NK-92 (cell line): ENCODE measurements around the gene ZC3H15.
"Not testable (repeated sequence)": the region's sequence is repeated elsewhere in the genome, so short reads cannot be mapped to it uniquely, and the experiment has no call there.

Source experiments
- DNase-seq: peaks from one replicate; lab custom pipeline; 2025; ENCODE audit not compliant: unreplicated experiment; lab: John Stamatoyannopoulos, UW

ZC3H15 gene

DNA sequence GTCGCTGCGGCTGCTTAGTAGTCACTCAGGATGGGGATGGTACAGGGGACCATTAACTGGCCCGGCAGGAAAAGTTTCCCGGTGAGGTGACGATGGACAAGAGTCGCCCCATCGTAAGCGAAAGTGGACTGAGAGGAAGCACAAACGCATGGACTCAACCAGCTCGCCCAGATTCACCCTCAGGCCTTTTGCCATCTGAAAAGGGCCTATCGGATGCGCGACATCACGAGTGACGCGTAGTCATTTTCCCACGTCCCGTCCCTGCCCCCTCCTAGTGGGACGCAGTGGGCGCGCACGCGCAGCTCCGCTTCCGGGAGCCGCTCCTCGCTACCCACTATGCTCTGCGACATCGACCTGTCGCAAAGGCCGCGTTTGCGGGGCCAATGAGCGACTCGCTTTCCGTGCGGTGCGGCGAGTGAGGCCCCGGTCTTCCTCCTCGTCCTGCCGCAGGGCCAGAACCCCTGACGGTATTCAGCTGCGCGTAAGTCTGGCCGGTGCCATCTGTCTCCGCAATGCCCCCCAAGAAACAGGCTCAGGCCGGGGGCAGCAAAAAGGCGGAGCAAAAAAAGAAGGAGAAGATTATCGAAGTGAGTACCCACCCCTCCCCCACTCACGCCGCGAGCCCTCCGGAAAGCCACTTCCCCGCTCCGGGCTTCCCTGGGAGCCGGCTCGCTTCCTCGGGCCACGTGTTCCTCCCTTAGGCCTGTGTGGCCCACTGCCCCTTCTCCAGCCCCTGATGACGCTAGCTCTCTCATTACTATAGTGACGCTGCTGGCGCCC, at the start of gene ZC3H15:
ZC3H15 (plus strand) TSS at position 390 of the 780 bp plus-strand sequence; CDS start at position 513, 123 bp downstream.
- peak; percentile 80 for DNase-seq

DNA sequence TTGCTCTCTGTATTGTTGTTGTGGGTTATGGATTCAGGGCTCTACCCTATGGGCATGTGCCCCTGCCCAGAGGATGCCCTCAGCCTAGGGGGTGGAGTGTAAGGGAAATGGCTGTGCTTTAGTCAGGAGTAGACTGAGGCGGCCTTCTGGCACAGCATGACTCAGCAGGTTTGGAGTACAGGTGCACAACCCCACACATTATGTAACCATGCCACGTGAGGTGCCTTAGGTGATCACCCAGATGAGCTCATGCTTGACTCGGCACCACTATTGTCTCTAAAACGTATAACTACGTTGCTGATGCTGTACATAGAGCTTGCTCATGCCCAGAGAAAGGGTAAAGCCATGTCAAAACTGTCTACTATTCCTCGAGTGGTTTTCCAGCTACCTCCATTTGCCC, 48.3 kb upstream of the ZC3H15 start:
- no peak for DNase-seq

DNA sequence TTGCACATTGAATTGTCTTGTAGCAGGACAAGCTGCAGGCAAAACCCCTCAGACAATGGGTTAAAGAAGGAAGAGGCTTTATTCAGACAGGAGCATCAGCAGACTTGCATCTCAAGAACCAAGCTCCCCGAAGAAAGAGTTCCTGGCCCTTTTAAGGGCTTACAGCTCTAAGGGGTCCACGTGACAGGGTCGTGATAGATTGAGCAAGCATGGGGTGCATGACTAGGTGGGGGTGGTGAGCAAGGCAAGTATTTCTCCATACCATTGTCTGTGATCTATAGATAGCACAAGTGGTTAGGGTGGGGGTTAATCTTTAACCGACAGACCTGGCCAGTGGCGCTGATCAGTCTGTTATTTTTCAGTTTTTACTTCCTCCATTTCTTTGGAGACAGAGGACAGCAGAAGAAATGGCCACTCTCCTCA, 46.4 kb upstream of the ZC3H15 start:
- not testable (repeated sequence) for DNase-seq

DNA sequence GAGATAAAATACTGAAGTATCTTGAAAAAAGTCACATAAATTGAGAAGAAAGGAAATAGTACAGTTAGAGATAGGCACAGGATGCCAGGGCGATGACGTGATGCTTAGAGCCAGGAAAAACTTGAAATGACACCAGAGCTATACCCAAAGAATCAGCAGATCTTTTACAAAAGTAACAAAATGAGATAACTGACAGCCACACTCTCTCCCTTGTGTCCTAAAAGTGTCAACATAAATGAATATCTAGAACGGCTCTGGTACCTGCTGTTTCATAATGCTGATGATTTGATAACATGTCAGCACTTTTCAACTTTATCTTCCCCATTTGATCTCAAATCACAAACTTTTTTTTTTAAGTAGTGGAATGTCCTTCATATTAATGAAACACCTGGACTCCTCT, 45.6 kb upstream of the ZC3H15 start:
- DNase-seq, result no peak

DNA sequence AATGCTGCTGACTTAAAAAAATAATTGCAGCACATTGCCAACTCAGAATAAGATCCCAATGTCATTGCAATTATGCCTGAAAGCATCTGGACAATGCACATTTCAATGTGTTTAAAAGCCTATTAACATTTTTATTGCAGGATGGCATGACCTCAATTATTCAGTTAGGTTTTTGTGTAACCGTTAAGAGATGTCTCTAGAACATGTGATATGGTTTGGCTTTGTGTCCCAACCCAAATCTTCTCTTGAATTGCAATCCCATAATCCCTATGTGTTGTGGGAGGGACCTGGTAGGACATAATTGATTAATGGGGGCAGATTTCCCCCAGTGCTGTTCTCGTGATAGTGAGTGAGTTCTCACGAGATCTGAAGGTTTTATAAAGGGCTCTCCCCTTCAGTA, 43.2 kb upstream of the ZC3H15 start:
- DNase-seq, result no peak

DNA sequence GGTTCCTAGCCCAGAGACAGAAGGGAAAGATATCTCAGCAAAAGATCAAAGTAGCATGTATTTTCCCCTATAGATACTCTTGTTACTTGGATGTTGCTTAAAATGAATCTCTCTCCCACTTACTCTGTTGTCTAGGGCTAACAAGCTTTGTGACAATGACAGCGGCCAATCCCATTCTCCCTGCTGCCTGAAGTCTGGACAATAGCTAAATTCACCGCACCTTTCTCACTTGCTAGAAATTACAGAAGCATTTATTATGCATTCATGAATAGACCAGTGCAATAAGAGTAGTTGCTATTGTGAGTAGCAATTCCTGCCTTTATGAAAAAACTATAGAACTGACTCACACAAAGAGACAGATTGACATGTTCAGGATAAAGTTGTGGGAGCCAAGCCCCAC, 42.2 kb upstream of the ZC3H15 start:
- no peak for DNase-seq

DNA sequence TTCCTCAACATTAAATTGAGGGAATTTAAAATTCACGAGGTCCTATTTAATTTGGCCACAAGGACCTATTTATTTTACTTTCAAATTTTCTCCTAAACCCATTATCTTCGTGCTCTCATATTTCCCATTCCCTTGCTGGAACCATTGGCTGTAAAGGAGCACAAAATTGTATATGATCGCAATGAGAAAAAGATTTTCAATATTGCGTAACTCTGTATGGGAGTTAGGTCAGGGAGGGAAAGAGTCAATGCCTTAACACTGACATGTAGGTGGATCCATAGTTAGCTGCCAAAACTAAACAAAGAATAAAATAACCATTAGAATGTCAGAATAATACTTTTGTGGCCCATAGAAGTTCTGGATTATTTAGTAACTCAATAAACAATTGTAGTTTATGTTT, 40.6 kb upstream of the ZC3H15 start:
- no peak for DNase-seq

DNA sequence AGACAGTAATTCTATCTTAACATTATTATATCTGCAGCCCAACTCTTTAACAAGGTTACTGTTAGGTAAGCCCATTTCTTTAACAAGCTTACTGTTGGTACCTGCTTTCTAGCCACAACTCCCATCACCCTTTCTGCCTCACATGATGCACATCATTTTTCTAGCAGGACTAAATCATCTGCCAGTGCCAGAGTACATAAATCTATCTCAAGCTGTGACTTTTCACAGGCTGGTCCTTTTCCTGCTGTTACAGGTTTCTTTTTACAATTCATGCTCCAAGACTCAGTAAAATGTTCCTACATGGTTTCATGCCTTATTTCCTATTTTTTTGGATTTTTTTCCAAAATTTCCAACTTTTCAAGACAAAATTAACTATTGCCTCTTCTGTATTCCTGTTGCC, 30.4 kb upstream of the ZC3H15 start:
- DNase-seq, result no peak

DNA sequence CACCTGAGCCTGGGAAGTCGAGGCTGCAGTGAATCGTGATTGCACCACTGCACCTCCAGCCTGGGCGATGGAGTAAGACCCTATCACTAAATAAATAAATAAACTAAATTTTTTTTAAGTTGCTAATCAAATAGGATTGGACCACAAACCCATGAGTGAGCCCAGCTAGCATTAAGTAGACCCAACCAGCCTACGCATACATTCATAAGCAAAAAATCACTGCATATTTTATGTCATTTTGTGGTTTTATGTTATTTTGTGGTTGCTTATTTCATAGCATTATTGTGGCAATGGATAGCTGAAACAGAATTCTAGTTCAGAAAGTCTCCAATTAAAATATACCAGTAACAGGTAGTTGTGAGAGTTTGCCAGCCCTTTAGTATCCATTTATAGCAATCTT, 29.1 kb upstream of the ZC3H15 start:
- DNase-seq, result no peak

DNA sequence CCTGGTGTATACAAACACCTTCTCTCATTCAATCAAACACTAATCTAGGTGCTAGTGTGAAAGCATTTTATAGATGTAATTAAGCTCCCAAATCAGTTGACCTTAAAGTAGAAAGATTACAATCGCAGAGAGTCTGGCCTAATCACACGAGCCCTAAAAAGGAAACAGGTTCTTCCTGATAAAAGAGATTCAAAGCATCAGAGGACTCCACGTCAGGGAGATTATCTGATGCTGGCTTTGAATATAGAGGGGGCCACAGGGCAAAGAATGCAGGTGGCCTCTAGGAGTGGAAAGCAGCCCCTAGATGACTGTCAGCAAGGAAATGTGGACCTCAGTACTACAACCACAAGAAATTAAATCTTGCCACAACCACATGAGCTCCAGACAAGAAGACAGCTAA, 28.2 kb upstream of the ZC3H15 start:
- no peak for DNase-seq

DNA sequence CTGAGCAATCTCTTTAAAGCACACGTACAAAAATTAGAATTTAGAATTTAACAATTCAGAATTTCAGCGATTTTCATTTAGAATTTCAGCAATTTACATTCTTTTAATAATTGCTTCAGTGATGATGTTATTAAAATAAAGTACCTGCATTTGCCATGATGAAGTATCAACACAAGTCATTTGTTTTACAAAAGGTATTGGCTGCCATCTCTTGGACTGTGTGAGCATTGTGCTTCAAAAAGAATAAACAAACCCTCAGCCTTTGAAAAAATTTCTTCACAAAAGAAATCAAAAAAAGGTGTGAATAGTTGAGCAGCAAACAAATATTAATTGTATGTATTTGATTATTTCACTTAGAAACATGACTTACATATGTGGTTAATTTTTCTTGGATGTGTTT, 27.1 kb upstream of the ZC3H15 start:
- no peak for DNase-seq

DNA sequence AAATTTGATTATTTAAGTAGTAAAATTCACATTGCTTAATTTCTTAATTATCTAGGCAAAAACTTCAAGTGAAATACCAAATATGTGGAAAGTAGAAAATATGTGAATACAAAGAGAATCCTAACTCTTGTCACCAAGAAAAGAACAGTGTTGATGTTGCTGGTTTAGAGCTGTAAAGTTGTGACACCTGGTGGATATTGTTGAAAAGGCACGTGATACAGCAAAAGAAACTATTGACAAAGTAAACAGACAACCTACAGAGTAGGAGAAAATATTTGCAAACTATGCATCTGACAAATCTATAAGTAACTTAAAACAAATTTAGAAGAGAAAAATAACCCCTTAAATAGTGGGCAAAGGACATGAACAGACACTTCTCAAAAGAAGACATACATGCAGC, 25.6 kb upstream of the ZC3H15 start:
- DNase-seq, result no peak

DNA sequence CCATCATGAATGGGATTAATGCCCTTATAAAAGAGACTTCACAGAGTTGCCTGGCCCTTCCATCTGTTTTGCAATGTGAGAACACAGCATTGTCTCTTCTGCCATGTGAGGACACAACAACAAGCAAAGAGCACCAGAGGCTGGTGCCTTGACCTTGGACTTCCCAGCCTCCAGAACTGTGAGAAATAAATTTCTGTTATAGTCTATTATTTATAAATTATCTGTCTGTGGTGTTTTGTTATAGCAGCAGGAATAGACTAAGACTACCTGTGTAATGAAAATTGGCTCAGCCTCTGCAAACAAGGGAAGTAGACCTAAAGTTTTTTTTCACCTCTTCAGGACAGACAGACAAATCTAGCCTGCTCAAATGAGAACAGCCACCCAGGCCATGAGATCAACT, 19.3 kb upstream of the ZC3H15 start:
- no peak for DNase-seq

DNA sequence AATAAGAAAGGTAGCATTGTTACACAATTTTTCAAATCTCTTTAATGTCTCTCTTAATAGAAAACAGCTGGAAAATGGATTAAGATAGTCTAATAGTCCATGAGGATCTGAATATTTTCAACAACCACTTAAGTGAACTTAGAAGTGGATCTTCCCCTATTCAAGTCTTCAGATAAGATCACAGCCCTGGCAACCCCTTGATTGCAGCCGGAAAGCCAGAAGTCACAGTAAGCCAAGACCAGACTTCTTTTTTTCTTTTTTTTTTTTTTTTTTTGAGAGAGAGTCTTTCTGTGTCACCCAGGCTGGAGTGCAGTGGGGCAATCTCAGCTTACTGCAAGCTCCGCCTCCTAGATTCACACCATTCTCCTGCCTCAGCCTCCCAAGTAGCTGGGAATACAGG, 18.6 kb upstream of the ZC3H15 start:
- no peak for DNase-seq

DNA sequence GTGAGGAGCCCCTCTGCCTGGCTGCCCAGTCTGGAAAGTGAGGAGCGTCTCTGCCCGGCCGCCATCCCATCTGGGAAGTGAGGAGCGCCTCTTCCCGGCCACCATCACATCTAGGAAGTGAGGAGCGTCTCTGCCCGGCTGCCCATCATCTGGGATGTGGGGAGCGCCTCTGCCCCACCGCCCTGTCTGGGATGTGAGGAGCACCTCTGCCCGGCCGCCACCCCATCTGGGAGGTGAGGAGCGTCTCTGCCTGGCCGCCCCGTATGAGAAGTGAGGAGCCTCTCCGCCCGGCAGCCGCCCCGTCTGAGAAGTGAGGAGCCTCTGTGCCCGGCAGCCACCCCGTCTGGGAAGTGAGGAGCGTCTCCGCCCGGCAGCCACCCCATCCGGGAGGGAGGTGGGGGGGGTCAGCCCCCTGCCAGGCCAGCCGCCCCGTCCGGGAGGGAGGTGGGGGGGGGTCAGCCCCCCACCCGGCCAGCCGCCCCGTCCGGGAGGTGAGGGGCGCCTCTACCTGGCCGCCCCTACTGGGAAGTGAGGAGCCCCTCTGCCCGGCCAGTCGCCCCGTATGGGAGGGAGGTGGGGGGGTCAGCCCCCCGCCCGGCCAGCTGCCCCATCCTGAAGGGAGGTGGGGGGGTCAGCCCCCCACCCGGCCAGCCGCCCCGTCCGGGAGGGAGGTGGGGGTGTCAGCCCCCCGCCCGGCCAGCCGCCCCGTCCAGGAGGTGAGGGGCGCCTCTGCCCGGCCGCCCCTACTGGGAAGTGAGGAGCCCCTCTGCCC, 13.2 kb upstream of the ZC3H15 start:
- not testable (repeated sequence) for DNase-seq

DNA sequence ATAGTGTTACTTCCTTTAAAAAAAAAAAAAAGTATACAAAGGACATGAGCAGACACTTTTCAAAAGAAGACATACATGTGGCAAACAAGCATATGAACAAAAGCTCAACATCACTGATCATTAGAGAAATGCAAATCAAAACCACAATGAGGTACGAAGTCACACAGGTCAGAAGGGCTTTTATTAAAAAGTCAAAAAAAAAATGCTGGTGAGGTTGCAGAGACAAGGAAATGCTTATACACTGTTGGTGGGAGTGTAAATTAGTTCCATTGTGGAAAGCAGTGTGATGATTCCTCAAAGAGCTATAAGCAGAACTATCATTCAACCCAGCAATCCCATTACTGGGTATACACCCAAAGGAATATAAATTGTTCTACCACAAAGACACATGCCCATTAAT, 11.8 kb upstream of the ZC3H15 start:
- not testable (repeated sequence) for DNase-seq

DNA sequence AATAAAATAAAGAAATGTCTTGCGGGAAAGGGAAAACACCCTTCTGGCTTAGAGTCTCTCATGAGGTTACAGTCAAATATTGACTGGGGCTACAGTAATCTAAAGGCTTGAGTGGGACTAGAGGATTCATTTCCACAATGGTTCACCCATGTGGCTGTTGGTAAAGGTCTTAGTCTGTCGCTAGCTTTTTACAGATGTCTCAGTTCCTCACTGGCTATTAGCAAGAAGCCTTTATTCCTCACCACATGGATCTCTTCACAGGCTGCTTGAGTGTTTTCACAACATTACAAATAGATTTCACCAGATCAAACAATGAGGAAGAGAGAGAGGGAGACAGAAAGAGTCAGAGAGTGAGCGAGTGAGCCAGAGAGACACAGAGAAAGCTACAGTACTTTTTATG, 8.3 kb upstream of the ZC3H15 start:
- DNase-seq, result no peak

DNA sequence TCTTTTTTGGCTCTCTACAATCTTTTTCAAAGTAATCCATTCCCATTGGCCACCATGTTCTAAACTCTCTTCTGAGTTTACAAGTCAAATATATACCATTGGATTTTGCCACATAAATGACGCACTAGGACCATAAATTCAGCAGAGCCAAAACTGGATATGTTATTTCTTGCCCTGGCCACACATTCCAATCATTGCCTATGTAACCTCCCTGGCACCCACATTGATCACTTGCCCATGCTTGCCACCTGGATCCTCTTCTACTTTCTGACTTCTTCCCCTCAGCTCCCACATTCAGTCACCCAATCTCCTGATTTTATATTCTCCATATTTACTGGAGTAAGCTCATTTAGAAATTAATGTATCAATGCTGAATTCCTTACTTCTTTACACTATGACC, 5.1 kb upstream of the ZC3H15 start:
- DNase-seq, result no peak

DNA sequence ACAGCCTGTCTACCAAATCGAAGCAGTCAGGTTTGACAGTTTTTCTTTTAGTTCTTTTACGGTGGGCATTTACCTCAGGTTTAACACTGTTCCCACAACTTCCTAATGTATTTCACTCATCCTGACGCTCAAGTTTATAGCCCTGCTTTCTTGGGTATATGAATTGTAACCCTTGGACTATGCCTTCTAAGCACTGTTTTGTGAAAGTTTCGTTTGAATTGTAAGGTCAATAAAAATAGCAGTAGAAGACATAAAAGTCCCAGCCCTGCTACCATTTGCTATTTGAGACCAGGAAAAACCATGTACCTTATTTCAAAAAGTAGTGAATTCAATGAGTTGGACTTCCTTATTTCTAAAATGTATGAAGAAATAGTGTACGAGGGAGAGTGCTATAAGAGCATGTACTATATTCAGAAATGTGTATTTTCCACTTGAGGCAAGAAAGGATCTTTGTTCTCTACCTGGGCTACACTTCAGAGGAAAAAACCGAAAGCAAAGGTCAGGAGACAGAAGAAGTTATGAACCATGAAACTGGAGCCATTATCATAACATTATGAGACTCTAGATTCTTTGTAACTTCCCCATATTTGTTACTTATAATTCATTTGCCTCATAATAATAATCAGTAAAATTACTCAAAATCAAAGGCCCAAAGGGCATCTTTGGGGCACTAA, 1.9 kb upstream of the ZC3H15 start:
- DNase-seq, result no peak

DNA sequence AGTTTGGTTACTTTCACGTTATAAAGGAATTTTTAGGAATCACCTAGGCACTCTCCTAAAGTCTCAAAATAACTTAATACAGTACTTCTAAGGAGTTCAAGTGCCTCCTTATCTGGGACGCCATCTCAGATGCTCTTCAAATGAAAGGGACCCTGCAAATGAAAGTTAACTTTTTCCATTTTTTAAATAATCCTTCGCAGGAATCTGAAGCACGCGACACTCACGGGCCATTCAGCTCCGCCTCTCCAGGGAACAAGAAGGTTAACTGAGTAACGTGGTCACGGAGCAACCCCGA, 537 bp upstream of the ZC3H15 start:
- no peak for DNase-seq

DNA sequence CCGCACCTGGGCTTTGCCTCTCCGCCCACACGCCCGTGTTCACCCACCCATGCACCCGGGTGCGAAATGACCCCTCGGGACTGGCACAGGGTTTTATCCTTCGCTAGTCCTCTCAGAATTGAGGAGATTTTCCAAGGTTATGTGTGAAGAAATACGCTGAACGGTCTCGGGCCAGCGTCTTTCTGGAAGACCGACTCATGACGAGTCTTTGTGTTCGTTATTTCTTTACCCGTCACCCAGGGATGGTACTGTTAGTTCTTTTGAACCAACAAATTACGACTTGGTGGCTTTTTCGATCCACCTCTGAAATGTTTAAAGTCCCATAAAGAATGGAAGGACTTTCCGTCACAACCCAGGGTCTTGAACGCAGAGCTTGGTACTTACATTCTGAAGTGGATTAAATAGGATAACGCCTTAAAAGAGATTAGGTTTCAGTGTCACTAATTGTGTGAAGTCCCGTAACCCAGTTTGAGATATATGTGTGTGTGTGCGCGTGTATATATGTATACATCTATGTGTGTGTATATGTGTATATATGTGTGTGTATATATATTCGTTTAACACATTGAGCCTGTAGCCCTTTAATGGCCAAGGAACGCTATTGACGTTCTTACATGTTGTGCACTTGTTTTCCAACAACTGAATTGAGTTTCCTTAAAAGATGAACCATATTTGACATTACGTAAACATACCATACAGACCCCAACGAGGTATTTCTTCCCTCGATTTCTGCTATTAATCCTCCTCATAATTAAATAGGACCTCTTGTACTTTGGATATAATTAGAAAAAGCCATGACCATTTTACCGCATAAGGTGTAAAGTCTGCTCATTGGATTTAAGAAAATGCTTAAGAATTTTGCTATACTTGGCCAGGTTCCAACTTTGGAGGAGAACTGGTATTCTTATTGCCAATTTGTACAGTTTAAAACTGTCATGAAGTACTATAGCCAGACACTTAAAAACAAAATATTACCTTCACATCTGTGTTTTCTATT, 889 bp downstream of the ZC3H15 start:
- DNase-seq, result no peak
